ENCODE results near the gene SNCG.

DNA sequence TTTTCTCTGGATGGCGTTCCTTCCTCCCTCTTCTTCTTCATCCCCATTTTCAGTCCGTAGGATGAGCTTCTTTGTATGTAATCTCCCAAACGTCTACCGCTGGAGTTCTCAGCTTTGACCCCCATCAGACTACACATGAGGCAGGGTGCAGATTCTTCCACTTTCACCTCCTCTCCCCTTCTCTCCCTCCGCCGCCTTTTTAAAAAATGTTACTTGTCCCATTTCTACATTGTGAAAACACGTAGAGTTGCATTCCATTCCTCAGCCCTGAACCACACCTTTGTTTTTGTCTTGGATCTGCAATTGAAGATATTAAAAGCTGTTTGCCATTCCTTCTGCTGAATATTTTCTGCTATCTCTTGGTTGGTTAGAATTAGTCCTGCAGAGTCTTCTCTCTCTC, 16.1 kb downstream of the SNCG start:
- TF ChIP-seq CTCF (IDR thresholded peaks at IDR 0.05), result no peak
- no peak for TF ChIP-seq POLR2A (IDR thresholded peaks at IDR 0.05)
- TF ChIP-seq POLR2AphosphoS5 (IDR thresholded peaks at IDR 0.05), result no peak

All from breast epithelium (tissue), 3 donors.